Bone marrow (tissue), 2 donors: ENCODE measurements around the gene ABCD3.
"Not testable (repeated sequence)": the region's sequence is repeated elsewhere in the genome, so short reads cannot be mapped to it uniquely, and the experiment has no call there.

Experiments
- DNase-seq, 2 donors: peaks; one replicate each; lab custom pipeline; 2025; lab: John Stamatoyannopoulos, UW

ABCD3 gene

GRCh38 chr1:94550800-94551241, 132.6 kb downstream of the ABCD3 start:
- DNase-seq: no peak

- DNase-seq: no peak
Observed at GRCh38 chr1:94551449-94551848, 133.3 kb downstream of the ABCD3 start.

GRCh38 chr1:94552071-94552586, 133.9 kb downstream of the ABCD3 start:
- DNase-seq: no peak

GRCh38 chr1:94553323-94553730, 135.1 kb downstream of the ABCD3 start:
- no peak for DNase-seq

GRCh38 chr1:94553931-94554330, 135.7 kb downstream of the ABCD3 start:
- DNase-seq: no peak

- DNase-seq: no peak
Observed at GRCh38 chr1:94554580-94554979, 136.4 kb downstream of the ABCD3 start.

- no peak for DNase-seq
Observed at GRCh38 chr1:94555091-94555490, 136.9 kb downstream of the ABCD3 start.

- DNase-seq: no peak
Observed at GRCh38 chr1:94559921-94560320, 141.7 kb downstream of the ABCD3 start.

GRCh38 chr1:94560333-94560732, 142.1 kb downstream of the ABCD3 start:
- no peak for DNase-seq

- DNase-seq: no peak
Observed at GRCh38 chr1:94562519-94563260, 144.5 kb downstream of the ABCD3 start.

GRCh38 chr1:94565901-94566300, 147.7 kb downstream of the ABCD3 start:
- no peak for DNase-seq

- DNase-seq: not testable (repeated sequence)
Observed at GRCh38 chr1:94566436-94566835, 148.2 kb downstream of the ABCD3 start.

GRCh38 chr1:94567975-94568607, 149.9 kb downstream of the ABCD3 start:
- not testable (repeated sequence) for DNase-seq
